Astrocyte of the cerebellum (primary cell): ENCODE data around the gene ZNF710.
A peak's percentile ranks its signal among the peaks of the same experiment; 100 is the strongest.
"Not testable (repeated sequence)": the region's sequence is repeated elsewhere in the genome, so short reads cannot be mapped to it uniquely, and the experiment has no call there.

Source experiments
- DNase-seq: peaks from one replicate; pipeline ENCODE4 v3.0.0-alpha.2; 2011; ENCODE audit warnings: low read depth
- H3K4me3 ChIP-seq: 2 replicates; pipeline ENCODE4 v1.5.1; 2011; ENCODE audit warnings: mild to moderate bottlenecking, low read depth, low read length, moderate library complexity
- CTCF ChIP-seq: IDR thresholded peaks from 2 replicates; pipeline ENCODE4 v1.5.1; 2012; ENCODE audit warnings: low read length, low read depth, moderate library complexity, mild to moderate bottlenecking; ENCODE audit errors: missing control alignments
- in situ Hi-C: cut with HindIII; loops from 2 replicates; pipeline ENCODE4 v1.10.0; 2017; ENCODE audit warnings: low sequenced_read_pairs

Gene ZNF710

GRCh38 chr15:90065682-90066049 lies 64.5 kb downstream of the ZNF710 start:
- DNase-seq: no peak
- no peak overlapping the region for H3K4me3 ChIP-seq
- TF ChIP-seq CTCF: no peak

GRCh38 chr15:90067181-90067952 lies 66.2 kb downstream of the ZNF710 start:
- in situ Hi-C loops: no loop called here
- TF ChIP-seq CTCF: no peak
- DNase-seq: no peak
- H3K4me3 ChIP-seq: no peak overlapping the region

More at GRCh38 chr15:90065682-90066049, 64.5 kb downstream of the ZNF710 start:
- in situ Hi-C loops: no loop called here

- in situ Hi-C loops: no loop called here
- no peak for DNase-seq
- no peak overlapping the region for H3K4me3 ChIP-seq
- TF ChIP-seq CTCF: no peak
These were observed 67.0 kb downstream of the ZNF710 start for GRCh38 chr15:90067953-90068606.

GRCh38 chr15:90070623-90071022 lies 69.5 kb downstream of the ZNF710 start:
- H3K4me3 ChIP-seq, DNase-seq, in situ Hi-C loops: not testable (repeated sequence)

GRCh38 chr15:90071220-90071807 lies 70.2 kb downstream of the ZNF710 start:
- DNase-seq: peak; percentile 65
- in situ Hi-C loops: no loop called here
- TF ChIP-seq CTCF: peak; percentile 83
- H3K4me3 ChIP-seq: no peak overlapping the region

- in situ Hi-C loops: no loop called here
- H3K4me3 ChIP-seq: no peak overlapping the region
These were observed 72.0 kb downstream of the ZNF710 start for GRCh38 chr15:90072978-90073640.

More at GRCh38 chr15:90072978-90073640, 72.0 kb downstream of the ZNF710 start:
- TF ChIP-seq CTCF: no peak
- DNase-seq: no peak
